CD4-positive, alpha-beta memory T cell (primary cell): Measurements from ENCODE around the gene YES1. TPM values are rescaled to one million over a fixed set of nuclear protein-coding genes. Genes with fewer than 3 reads are reported as not detected.

ENCODE experiments used
- CTCF ChIA-PET: fragments of 350-600 bp; sonication (Branson Sonifier 250); formaldehyde crosslinking; loops from one replicate; lab custom pipeline; 2021; ENCODE audit warnings: inconsistent platforms; ENCODE audit not compliant: partially characterized antibody; lab: Charles Lee
- POLR2A ChIA-PET: fragments of 350-600 bp; sonication (Branson Sonifier 250); formaldehyde crosslinking; loops from one replicate; lab custom pipeline; 2021; ENCODE audit not compliant: partially characterized antibody; lab: Charles Lee
- DNase-seq, 5 donors: peaks; one replicate each; pipeline versions ENCODE4 v3.0.0 to v3.0.0-alpha.2; 2020 to 2022; ENCODE audit warnings: mixed read lengths in 1 of 5
- H3K27ac ChIP-seq: one replicate; pipeline ENCODE4 v1.7.0; 2013; ENCODE audit warnings: low read depth, low read length
- H3K27me3 ChIP-seq: 2 replicates; pipeline ENCODE4 v1.7.0; 2013; ENCODE audit warnings: mild to moderate bottlenecking, low read length, moderate library complexity; ENCODE audit not compliant: insufficient read depth
- H3K36me3 ChIP-seq: 2 replicates; pipeline ENCODE4 v1.7.0; 2013; ENCODE audit warnings: mild to moderate bottlenecking, low read length, moderate library complexity; ENCODE audit not compliant: insufficient read depth
- H3K4me1 ChIP-seq: 2 replicates; pipeline ENCODE4 v1.7.0; 2013; ENCODE audit warnings: mild to moderate bottlenecking, low read length, moderate library complexity; ENCODE audit not compliant: insufficient read depth
- H3K4me3 ChIP-seq, 2 donors: one replicate each; pipeline ENCODE4 v1.7.0; 2013; ENCODE audit warnings: low read length in 2 of 2, mild to moderate bottlenecking in 1 of 2
- H3K9me3 ChIP-seq, 2 donors: one replicate each; pipeline ENCODE4 v1.7.0; 2013; ENCODE audit warnings: low read length in 2 of 2, control low read depth in 1 of 2; ENCODE audit not compliant: control insufficient read depth in 1 of 2
- H3K27ac Mint-ChIP-seq, 7 donors: one replicate each; pipeline ENCODE4 v1.8.0; 2020 to 2021; ENCODE audit warnings: mixed read lengths in 7 of 7, mild to moderate bottlenecking in 6 of 7, inconsistent platforms in 3 of 7, moderate library complexity in 3 of 7
- H3K27me3 Mint-ChIP-seq, 2 donors: one replicate each; pipeline ENCODE4 v1.8.0; 2020 to 2021; ENCODE audit warnings: mixed read lengths in 2 of 2
- H3K36me3 Mint-ChIP-seq, 2 donors: one replicate each; pipeline ENCODE4 v1.8.0; 2020 to 2021; ENCODE audit warnings: mixed read lengths in 2 of 2, inconsistent platforms in 1 of 2, mild to moderate bottlenecking in 1 of 2
- H3K4me1 Mint-ChIP-seq, 4 donors: one replicate each; pipeline ENCODE4 v1.8.0; 2020 to 2021; ENCODE audit warnings: mixed read lengths in 4 of 4, mild to moderate bottlenecking in 1 of 4
- H3K4me3 Mint-ChIP-seq, 8 donors: one replicate each; pipeline ENCODE4 v1.8.0; 2020 to 2021; ENCODE audit warnings: mixed read lengths in 8 of 8, mild to moderate bottlenecking in 7 of 8, moderate library complexity in 6 of 8, inconsistent platforms in 3 of 8
- H3K9me3 Mint-ChIP-seq, 8 donors: one replicate each; pipeline ENCODE4 v1.8.0; 2020 to 2021; ENCODE audit warnings: mixed read lengths in 8 of 8, mild to moderate bottlenecking in 5 of 8, inconsistent platforms in 3 of 8, moderate library complexity in 1 of 8
- intact Hi-C: fragments of 100-400 bp; cut with micrococcal nuclease; formaldehyde crosslinking; loops from one replicate; pipeline ENCODE4 v1.15.1; 2023
- polyA plus RNA-seq, 2 donors: library from polyadenylated mRNA; unstranded; fragments of 300-500 nt; fragmentation: Illumina TruSeq; gene quantifications; one replicate each; pipeline ENCODE4 v1.2.3, GENCODE V29; 2021
- total RNA-seq, 2 experiments: library from RNA; stranded (reverse); gene quantifications; one replicate each; pipeline ENCODE4 v1.2.3, GENCODE V29; 2021

The YES1 gene
- total and polyA plus RNA-seq, 4 experiments from 2014 or later: 1.9 to 7.9 (median 3.4) TPM

- POLR2A ChIA-PET: no interaction called here
- DNase-seq: no peak
- peaks cover 12 to 25% (median 17%) of the 10 kb centered on the region in 4 donors for H3K4me1 Mint-ChIP-seq
Measured at GRCh38 chr18:834082-834720, 22.2 kb upstream of the YES1 start.

GRCh38 chr18:833197-833596 lies 21.2 kb upstream of the YES1 start:
- H3K27me3 Mint-ChIP-seq: peaks cover 0 to 4% of the 10 kb centered on the region in 2 donors
- no peaks in the 10 kb centered on the region for H3K36me3 Mint-ChIP-seq
- H3K4me1 Mint-ChIP-seq: peaks cover 12 to 25% (median 16%) of the 10 kb centered on the region in 4 donors
- intact Hi-C loops: no loop called here
- Histone ChIP-seq H3K36me3 (no peaks in the 10 kb centered on the region), H3K4me3 (no peak overlapping the region), H3K27me3 (no peaks in the 10 kb centered on the region), H3K9me3 (no peaks in the 10 kb centered on the region), H3K4me1 (peaks cover 16% of the 10 kb centered on the region), H3K27ac (no peak overlapping the region)
- peaks cover 0 to 2% (median 0%) of the 10 kb centered on the region in 8 donors for H3K9me3 Mint-ChIP-seq
- ChIA-PET POLR2A (no interaction called here), CTCF (interaction anchor here (1.4 to 16.4 kb wide), 5 partner anchors 79 to 209 kb away, joined by 5 to 589 read pairs (median 6); no protein-coding TSS in a partner anchor)
- DNase-seq: no peak
- H3K4me3 Mint-ChIP-seq: no peak overlapping the region
- H3K27ac Mint-ChIP-seq: no peak overlapping the region

More at GRCh38 chr18:834082-834720, 22.2 kb upstream of the YES1 start:
- Mint-ChIP-seq H3K27me3 (peaks cover 0 to 6% of the 10 kb centered on the region in 2 donors), H3K36me3 (no peaks in the 10 kb centered on the region), H3K27ac (no peak overlapping the region), H3K4me3 (no peak overlapping the region), H3K9me3 (peaks cover 0 to 2% (median 0%) of the 10 kb centered on the region in 8 donors)
- Histone ChIP-seq H3K4me1 (peaks cover 16% of the 10 kb centered on the region), H3K27ac (no peak overlapping the region), H3K27me3 (no peaks in the 10 kb centered on the region), H3K9me3 (no peaks in the 10 kb centered on the region), H3K4me3 (no peak overlapping the region), H3K36me3 (no peaks in the 10 kb centered on the region)
- CTCF ChIA-PET: interaction anchor here (0.7 to 16.4 kb wide), 4 partner anchors 27 to 210 kb away, joined by 3 to 589 read pairs (median 6); no protein-coding TSS in a partner anchor
- intact Hi-C loops: no loop called here

GRCh38 chr18:832085-832681 lies 20.1 kb upstream of the YES1 start:
- ChIA-PET CTCF (interaction anchor here (0.7 to 16.4 kb wide), 16 partner anchors 9 to 209 kb away, joined by 3 to 589 read pairs (median 8); partner anchors contain the start of genes ENOSF1 and YES1), POLR2A (interaction anchor here (1.0 to 3.5 kb wide), 2 partner anchors 20 to 90 kb away, joined by 5 to 45 read pairs; partner anchors contain the start of gene YES1)
- no peaks in the 10 kb centered on the region for H3K27me3 ChIP-seq
- H3K9me3 ChIP-seq: no peaks in the 10 kb centered on the region
- Mint-ChIP-seq H3K27ac (peak overlapping the region in 2 of 7 donors; percentile 2 to 20), H3K9me3 (peaks cover 0 to 2% (median 0%) of the 10 kb centered on the region in 8 donors), H3K4me3 (peak overlapping the region in 1 of 8 donors; percentile 55), H3K27me3 (peaks cover 0 to 3% of the 10 kb centered on the region in 2 donors), H3K36me3 (no peaks in the 10 kb centered on the region), H3K4me1 (peaks cover 12 to 25% (median 16%) of the 10 kb centered on the region in 4 donors)
- no peak overlapping the region for H3K27ac ChIP-seq
- no peak overlapping the region for H3K4me3 ChIP-seq
- intact Hi-C loops: no loop called here
- no peaks in the 10 kb centered on the region for H3K36me3 ChIP-seq
- peak in 1 of 5 donors; percentile 16 for DNase-seq
- peaks cover 16% of the 10 kb centered on the region for H3K4me1 ChIP-seq

- Histone ChIP-seq H3K4me1 (peaks cover 16% of the 10 kb centered on the region), H3K4me3 (no peak overlapping the region), H3K27ac (peak overlapping the region; percentile 17), H3K27me3 (no peaks in the 10 kb centered on the region), H3K9me3 (no peaks in the 10 kb centered on the region), H3K36me3 (no peaks in the 10 kb centered on the region)
- CTCF ChIA-PET: interaction anchor here (0.8 to 16.4 kb wide), 34 partner anchors 9 to 677 kb away, joined by 3 to 589 read pairs (median 5); partner anchors contain the start of genes ENOSF1 and YES1
- Mint-ChIP-seq H3K9me3 (peaks cover 0 to 2% (median 0%) of the 10 kb centered on the region in 8 donors), H3K27me3 (peaks cover 0 to 3% of the 10 kb centered on the region in 2 donors), H3K4me3 (peak overlapping the region; percentile 4 to 82 (median 53)), H3K4me1 (peaks cover 12 to 28% (median 19%) of the 10 kb centered on the region in 4 donors), H3K27ac (peak overlapping the region; percentile 16 to 91 (median 82)), H3K36me3 (no peaks in the 10 kb centered on the region)
- intact Hi-C loops: loop anchor here (1.0 kb wide), 1 partner anchor 17 kb away; no protein-coding TSS in a partner anchor
- DNase-seq: peak; percentile 63 to 71 (median 68)
- POLR2A ChIA-PET: interaction anchor here (0.6 to 3.5 kb wide), 12 partner anchors 9 to 206 kb away, joined by 3 to 45 read pairs (median 4); partner anchors contain the start of gene YES1
Measured at GRCh38 chr18:830315-830901, 18.4 kb upstream of the YES1 start.

- H3K27me3 Mint-ChIP-seq: peaks cover 0 to 4% of the 10 kb centered on the region in 2 donors
- Histone ChIP-seq H3K9me3 (no peaks in the 10 kb centered on the region), H3K27me3 (no peaks in the 10 kb centered on the region), H3K4me1 (peaks cover 16% of the 10 kb centered on the region), H3K4me3 (no peak overlapping the region), H3K27ac (no peak overlapping the region), H3K36me3 (no peaks in the 10 kb centered on the region)
- H3K9me3 Mint-ChIP-seq: peaks cover 0 to 2% (median 0%) of the 10 kb centered on the region in 8 donors
- H3K4me3 Mint-ChIP-seq: no peak overlapping the region
- H3K27ac Mint-ChIP-seq: peak overlapping the region in 1 of 7 donors; percentile 91
- peaks cover 12 to 28% (median 19%) of the 10 kb centered on the region in 4 donors for H3K4me1 Mint-ChIP-seq
- ChIA-PET POLR2A (interaction anchor here (0.5 to 3.5 kb wide), 5 partner anchors 8 to 117 kb away, joined by 3 to 45 read pairs (median 4); partner anchors contain the start of genes ENOSF1 and YES1), CTCF (interaction anchor here (1.6 to 16.4 kb wide), 12 partner anchors 8 to 232 kb away, joined by 3 to 589 read pairs (median 19); partner anchors contain the start of gene YES1)
- intact Hi-C loops: no loop called here
- no peak for DNase-seq
- H3K36me3 Mint-ChIP-seq: no peaks in the 10 kb centered on the region
Measured at GRCh38 chr18:829432-829831, 17.4 kb upstream of the YES1 start.

GRCh38 chr18:827093-827677 lies 15.1 kb upstream of the YES1 start:
- Histone ChIP-seq H3K27me3 (no peaks in the 10 kb centered on the region), H3K9me3 (no peaks in the 10 kb centered on the region), H3K4me1 (peaks cover 16% of the 10 kb centered on the region), H3K27ac (no peak overlapping the region), H3K4me3 (no peak overlapping the region), H3K36me3 (no peaks in the 10 kb centered on the region)
- no peak for DNase-seq
- no peaks in the 10 kb centered on the region for H3K36me3 Mint-ChIP-seq
- H3K4me3 Mint-ChIP-seq: no peak overlapping the region
- H3K27ac Mint-ChIP-seq: no peak overlapping the region
- H3K4me1 Mint-ChIP-seq: peaks cover 12 to 28% (median 18%) of the 10 kb centered on the region in 4 donors
- ChIA-PET POLR2A (no interaction called here), CTCF (interaction anchor here (1.1 to 4.1 kb wide), 4 partner anchors 13 to 203 kb away, joined by 3 to 20 read pairs (median 5); no protein-coding TSS in a partner anchor)
- intact Hi-C loops: no loop called here
- H3K9me3 Mint-ChIP-seq: no peaks in the 10 kb centered on the region
- H3K27me3 Mint-ChIP-seq: peaks cover 0 to 1% of the 10 kb centered on the region in 2 donors
